HG02852 (cell line): Measurements from ENCODE around the gene SESN2.
"Not testable (repeated sequence)": the region's sequence is repeated elsewhere in the genome, so short reads cannot be mapped to it uniquely, and the experiment has no call there.

Experiments
- ATAC-seq: cut with Tn5 transposase; IDR thresholded peaks from one replicate; pipeline ENCODE4 v1.9.1; 2021; ENCODE audit warnings: mild to moderate bottlenecking, moderate library complexity; ENCODE audit not compliant: unreplicated experiment

Gene SESN2

DNA sequence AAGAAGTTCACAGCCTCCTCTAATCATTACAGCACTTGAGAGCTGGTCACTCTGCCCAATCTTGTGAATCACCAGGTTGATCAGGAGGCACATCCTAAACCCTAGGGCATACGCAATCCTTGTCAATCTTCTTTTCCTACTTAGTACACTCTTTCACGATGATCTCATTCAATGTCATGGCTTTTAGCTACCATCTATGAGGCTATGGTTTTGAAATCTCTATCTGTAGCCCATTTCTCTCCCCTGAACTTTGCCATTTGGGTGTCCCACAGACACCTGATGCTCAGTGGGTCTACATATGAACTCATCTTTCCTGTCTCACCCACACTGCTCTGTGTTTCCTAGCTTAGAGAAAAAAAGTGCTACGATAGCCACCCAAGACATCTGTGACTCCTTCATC, 67.7 kb downstream of the SESN2 start:
- no peak for ATAC-seq

- ATAC-seq, result not testable (repeated sequence)
These were observed 68.1 kb downstream of the SESN2 start for GRCh38 chr1:28327431-28327830.

DNA sequence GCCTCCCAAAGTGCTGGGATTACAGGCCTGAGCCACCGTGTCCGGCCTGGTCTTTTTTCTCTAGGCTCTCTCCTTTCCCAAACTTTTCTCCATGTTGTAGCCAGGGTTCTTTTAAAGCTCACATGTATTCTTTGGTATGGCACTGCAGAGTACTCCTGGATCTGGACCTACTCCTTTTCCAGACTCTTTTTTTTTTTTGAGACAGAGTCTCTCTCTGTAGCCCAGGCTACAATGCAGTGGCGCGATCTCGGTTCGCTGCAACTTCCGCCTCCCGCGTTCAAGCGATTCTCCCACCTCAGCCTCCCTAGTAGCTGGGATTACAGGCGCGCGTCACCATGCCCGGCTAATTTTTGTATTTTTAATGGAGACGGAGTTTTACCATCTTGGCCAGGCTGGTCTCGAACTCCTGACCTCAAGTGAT, 68.9 kb downstream of the SESN2 start:
- no peak for ATAC-seq

GRCh38 chr1:28329395-28330153, 70.3 kb downstream of the SESN2 start:
- ATAC-seq, result peak; percentile 26
